T-helper 1 cell treated with Interleukin-12 subunit alpha and Interleukin-12 subunit beta and Interleukin-4 antibody, amounts not matched to agents 30 μg/mL and 1 μg/mL, for 36 hours (primary cell): ENCODE measurements around the gene HNRNPH1.

Source experiments
- H3K27ac Mint-ChIP-seq: one replicate; pipeline ENCODE4 v1.8.0; 2021; ENCODE audit warnings: mild to moderate bottlenecking, mixed read lengths
- H3K27me3 Mint-ChIP-seq: one replicate; pipeline ENCODE4 v1.8.0; 2021; ENCODE audit warnings: low read depth, mixed read lengths
- H3K36me3 Mint-ChIP-seq: one replicate; pipeline ENCODE4 v1.8.0; 2021; ENCODE audit warnings: low read depth, mixed read lengths
- H3K4me1 Mint-ChIP-seq: one replicate; pipeline ENCODE4 v1.8.0; 2021; ENCODE audit warnings: low read depth, mixed read lengths
- H3K4me3 Mint-ChIP-seq: one replicate; pipeline ENCODE4 v1.8.0; 2021; ENCODE audit warnings: mild to moderate bottlenecking, moderate library complexity, mixed read lengths
- H3K9me3 Mint-ChIP-seq: one replicate; pipeline ENCODE4 v1.8.0; 2021; ENCODE audit warnings: mixed read lengths

Gene HNRNPH1

GRCh38 chr5:179613460-179614071 is 9.9 kb downstream of the HNRNPH1 start:
- H3K36me3 Mint-ChIP-seq: peaks cover 75% of the 10 kb centered on the region
- H3K9me3 Mint-ChIP-seq: no peaks in the 10 kb centered on the region
- no peak overlapping the region for H3K4me3 Mint-ChIP-seq
- no peaks in the 10 kb centered on the region for H3K27me3 Mint-ChIP-seq
- peak overlapping the region; percentile 39 for H3K27ac Mint-ChIP-seq
- peaks cover 57% of the 10 kb centered on the region for H3K4me1 Mint-ChIP-seq

DNA sequence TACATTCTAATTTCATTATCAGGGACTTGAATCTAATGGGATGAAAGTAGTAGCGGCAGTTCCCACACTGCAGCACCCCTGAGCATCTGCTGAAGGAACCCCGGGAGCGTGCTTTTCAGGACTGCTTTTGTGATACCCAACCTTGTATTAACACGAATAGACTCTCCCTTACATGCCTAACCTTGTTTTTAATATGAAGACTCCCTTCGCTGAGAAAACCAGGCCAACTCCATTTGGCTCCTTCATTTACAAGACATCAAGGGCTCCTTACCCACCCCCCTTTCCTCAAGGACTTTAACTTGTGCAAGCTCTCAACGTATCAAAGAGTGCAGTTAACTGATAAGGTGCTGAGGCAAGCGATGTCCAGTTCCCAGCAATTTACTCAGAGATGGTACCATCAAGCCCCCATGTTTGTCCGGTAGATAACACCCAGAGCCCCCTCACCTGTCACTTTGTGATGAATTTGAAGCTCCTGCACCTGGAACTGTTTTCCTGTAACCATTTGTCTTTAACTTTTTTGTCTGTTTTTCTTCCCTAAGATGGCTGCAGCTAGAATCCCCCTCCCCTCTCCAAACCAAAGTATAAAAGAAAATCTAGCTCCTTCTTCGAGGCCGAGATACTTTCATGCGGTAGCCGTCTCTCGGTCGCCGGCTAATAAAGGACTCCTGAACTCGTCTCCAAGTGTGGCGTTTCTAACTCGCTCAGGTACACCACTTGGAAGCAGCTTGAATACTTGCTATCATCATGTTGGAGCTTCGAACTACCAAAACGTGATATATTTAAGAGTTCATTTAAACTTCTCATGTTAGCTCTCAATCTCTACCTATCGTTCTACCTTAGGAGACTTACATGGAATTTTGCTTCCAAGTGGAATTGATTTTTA is 10.7 kb downstream of the HNRNPH1 start:
- Mint-ChIP-seq H3K36me3 (peaks cover 74% of the 10 kb centered on the region), H3K27me3 (no peaks in the 10 kb centered on the region), H3K4me1 (peaks cover 58% of the 10 kb centered on the region), H3K4me3 (no peak overlapping the region), H3K27ac (peak overlapping the region; percentile 39), H3K9me3 (no peaks in the 10 kb centered on the region)

- Mint-ChIP-seq H3K9me3 (no peaks in the 10 kb centered on the region), H3K36me3 (peaks cover 60% of the 10 kb centered on the region)
Observed at GRCh38 chr5:179610903-179611265, 12.6 kb downstream of the HNRNPH1 start.

DNA sequence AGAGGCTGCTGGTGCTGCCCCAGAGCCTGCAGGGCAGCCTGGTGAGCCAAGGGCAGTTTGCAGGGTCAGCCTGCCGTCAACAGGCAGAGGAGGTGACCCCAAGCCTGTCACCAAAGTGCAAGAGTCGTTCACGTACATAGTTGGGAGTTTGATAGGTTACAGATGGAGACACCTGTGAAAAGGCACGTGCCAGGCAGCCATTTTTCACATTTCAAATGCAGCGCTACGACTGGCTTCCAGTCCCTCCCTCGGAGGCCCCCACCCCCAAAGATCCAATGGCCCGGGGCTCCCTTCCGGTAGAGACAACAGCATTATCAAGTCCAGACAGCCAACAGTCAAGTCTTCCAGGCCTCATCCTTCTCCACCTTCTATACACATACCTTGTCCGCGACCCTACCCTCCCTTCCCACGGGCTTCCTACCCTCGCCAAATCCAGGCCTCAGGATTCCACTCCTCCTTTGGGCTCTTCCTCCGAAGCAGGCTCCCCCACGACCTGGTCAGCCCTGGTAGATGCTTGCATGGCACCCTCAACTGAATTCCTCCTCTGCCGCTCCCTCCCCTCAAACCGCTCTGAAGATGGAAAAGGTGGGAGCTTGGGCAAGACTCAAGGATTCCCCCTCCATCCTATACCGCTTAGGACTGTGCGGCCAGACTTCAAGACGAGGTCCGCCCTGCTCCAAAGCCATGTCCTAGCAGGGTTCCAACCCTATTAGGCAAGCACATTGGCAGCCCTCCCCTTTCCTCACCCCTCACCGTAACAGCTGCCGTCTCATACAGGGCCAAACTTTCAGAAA is 13.2 kb downstream of the HNRNPH1 start:
- peaks cover 45% of the 10 kb centered on the region for H3K4me1 Mint-ChIP-seq
- peaks cover 60% of the 10 kb centered on the region for H3K36me3 Mint-ChIP-seq
- peak overlapping the region; percentile 26 for H3K27ac Mint-ChIP-seq
- H3K27me3 Mint-ChIP-seq: no peaks in the 10 kb centered on the region
- no peak overlapping the region for H3K4me3 Mint-ChIP-seq
- H3K9me3 Mint-ChIP-seq: no peaks in the 10 kb centered on the region

More at GRCh38 chr5:179610903-179611265, 12.6 kb downstream of the HNRNPH1 start:
- Mint-ChIP-seq H3K4me3 (no peak overlapping the region), H3K27ac (no peak overlapping the region), H3K27me3 (no peaks in the 10 kb centered on the region), H3K4me1 (peaks cover 49% of the 10 kb centered on the region)

GRCh38 chr5:179609834-179610108 is 13.7 kb downstream of the HNRNPH1 start:
- no peaks in the 10 kb centered on the region for H3K27me3 Mint-ChIP-seq
- peaks cover 45% of the 10 kb centered on the region for H3K4me1 Mint-ChIP-seq
- H3K9me3 Mint-ChIP-seq: no peaks in the 10 kb centered on the region
- H3K27ac Mint-ChIP-seq: peak overlapping the region; percentile 8
- H3K36me3 Mint-ChIP-seq: peaks cover 57% of the 10 kb centered on the region
- peak overlapping the region; percentile 2 for H3K4me3 Mint-ChIP-seq

DNA sequence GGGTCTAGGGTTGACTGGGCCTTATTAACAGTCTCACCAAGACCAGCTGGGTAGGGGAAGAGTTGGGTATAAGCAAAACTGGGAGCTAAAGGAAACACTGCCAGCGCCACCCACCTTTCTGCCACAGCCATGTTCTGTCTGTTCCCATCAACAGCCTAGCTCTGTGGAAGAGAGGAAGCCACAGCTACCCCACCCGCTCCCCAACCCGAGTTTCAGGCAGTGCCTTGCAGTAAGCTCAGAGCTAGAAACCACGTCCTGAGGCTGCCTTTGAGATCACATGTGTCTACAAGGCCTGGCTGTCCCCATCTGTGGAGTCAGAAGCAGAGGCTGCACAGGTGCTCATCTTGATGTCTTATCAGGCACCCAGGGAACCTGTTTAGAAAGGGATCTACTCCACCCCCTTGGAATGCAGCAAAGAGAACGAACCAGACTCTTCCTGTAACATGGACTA is 15.3 kb downstream of the HNRNPH1 start:
- Mint-ChIP-seq H3K4me3 (peak overlapping the region; percentile 45), H3K36me3 (peaks cover 43% of the 10 kb centered on the region), H3K9me3 (no peaks in the 10 kb centered on the region), H3K27ac (peak overlapping the region; percentile 76), H3K4me1 (peaks cover 39% of the 10 kb centered on the region), H3K27me3 (no peaks in the 10 kb centered on the region)

GRCh38 chr5:179607160-179607931 is 16.1 kb downstream of the HNRNPH1 start:
- Mint-ChIP-seq H3K9me3 (no peaks in the 10 kb centered on the region), H3K4me3 (no peak overlapping the region), H3K27ac (peak overlapping the region; percentile 76), H3K36me3 (peaks cover 37% of the 10 kb centered on the region), H3K4me1 (peaks cover 33% of the 10 kb centered on the region), H3K27me3 (no peaks in the 10 kb centered on the region)

DNA sequence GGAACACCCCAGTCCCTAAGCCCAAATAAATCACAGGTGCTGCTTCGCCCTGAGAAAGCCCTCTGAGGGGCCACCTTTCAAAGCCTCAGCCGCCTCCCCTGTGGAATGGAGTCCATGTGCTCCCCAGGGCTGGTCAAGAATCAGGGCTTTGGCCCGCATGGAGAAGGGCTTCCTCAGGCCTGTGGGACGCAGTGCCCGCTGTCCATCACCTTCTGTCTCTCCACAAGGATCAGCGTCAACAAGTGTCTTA is 16.6 kb downstream of the HNRNPH1 start:
- Mint-ChIP-seq H3K4me3 (no peak overlapping the region), H3K27me3 (no peaks in the 10 kb centered on the region), H3K9me3 (no peaks in the 10 kb centered on the region), H3K4me1 (peaks cover 31% of the 10 kb centered on the region), H3K36me3 (peaks cover 36% of the 10 kb centered on the region), H3K27ac (peak overlapping the region; percentile 36)

- no peaks in the 10 kb centered on the region for H3K27me3 Mint-ChIP-seq
- H3K36me3 Mint-ChIP-seq: peaks cover 33% of the 10 kb centered on the region
- H3K9me3 Mint-ChIP-seq: no peaks in the 10 kb centered on the region
- H3K4me1 Mint-ChIP-seq: peaks cover 28% of the 10 kb centered on the region
- H3K4me3 Mint-ChIP-seq: no peak overlapping the region
- H3K27ac Mint-ChIP-seq: peak overlapping the region; percentile 36
Observed at GRCh38 chr5:179606071-179606909, 17.2 kb downstream of the HNRNPH1 start.

DNA sequence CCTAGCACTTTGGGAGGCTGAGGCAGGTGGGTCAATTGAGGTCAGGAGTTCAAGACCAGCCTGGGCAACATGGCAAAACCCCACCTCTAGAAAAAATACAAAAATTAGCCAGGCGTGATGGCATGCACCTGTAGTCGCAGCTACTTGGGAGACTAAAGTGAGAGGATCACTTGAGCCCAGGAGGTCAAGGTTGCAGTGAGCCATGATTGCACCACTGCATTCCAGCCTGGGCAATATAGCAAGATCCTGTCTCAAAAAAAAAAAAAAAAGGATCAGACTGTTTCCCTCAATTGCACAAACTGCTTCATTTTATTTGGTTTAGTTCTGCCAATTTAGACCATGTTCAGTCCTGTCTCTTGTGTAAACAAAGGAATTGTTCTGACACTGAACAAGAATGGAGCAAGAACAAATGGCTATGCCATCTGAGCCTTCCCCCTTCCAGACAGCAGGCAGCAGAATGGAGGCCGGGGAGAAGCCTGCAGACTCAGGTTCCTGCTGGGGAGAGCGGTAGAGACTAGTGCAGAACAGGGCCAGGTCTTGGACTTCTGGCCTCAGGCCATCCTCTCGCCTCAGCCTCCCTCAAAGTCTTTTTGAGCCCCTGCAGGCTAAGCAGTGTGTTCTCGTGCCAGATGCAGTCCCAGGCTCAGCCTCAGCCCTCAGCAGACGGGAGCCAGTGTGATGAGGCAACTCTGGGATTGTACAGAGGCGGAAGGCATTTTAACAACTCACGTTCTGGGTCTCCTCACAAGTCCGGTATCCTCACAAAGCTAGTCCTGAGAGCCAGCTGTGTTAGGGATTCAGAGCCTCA is 18.2 kb downstream of the HNRNPH1 start:
- Mint-ChIP-seq H3K4me3 (no peak overlapping the region), H3K9me3 (no peaks in the 10 kb centered on the region), H3K27ac (peak overlapping the region; percentile 44), H3K36me3 (peaks cover 23% of the 10 kb centered on the region), H3K27me3 (no peaks in the 10 kb centered on the region), H3K4me1 (peaks cover 20% of the 10 kb centered on the region)

DNA sequence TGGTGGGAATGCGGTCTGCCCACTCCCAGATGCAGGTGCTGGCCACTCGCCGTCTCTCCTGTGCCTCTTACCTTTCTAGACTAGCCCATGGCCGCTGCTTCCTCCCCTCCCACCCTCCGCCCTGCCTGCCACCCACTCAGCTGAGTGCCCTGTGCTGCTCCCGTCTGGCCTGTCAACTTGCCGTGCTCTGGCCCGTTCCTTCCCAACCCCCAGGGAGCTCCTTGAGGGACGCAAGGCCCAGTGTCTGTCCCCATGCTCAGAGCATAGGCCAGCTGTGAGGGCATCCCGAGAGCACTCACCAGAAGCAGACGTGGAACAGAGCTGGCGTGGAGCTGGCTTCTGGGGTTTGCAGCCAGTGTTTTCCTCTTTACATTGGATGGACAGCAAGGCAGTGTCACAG is 20.2 kb downstream of the HNRNPH1 start:
- Mint-ChIP-seq H3K36me3 (peaks cover 12% of the 10 kb centered on the region), H3K27ac (no peak overlapping the region), H3K4me1 (peaks cover 8% of the 10 kb centered on the region), H3K9me3 (no peaks in the 10 kb centered on the region), H3K27me3 (no peaks in the 10 kb centered on the region), H3K4me3 (no peak overlapping the region)

DNA sequence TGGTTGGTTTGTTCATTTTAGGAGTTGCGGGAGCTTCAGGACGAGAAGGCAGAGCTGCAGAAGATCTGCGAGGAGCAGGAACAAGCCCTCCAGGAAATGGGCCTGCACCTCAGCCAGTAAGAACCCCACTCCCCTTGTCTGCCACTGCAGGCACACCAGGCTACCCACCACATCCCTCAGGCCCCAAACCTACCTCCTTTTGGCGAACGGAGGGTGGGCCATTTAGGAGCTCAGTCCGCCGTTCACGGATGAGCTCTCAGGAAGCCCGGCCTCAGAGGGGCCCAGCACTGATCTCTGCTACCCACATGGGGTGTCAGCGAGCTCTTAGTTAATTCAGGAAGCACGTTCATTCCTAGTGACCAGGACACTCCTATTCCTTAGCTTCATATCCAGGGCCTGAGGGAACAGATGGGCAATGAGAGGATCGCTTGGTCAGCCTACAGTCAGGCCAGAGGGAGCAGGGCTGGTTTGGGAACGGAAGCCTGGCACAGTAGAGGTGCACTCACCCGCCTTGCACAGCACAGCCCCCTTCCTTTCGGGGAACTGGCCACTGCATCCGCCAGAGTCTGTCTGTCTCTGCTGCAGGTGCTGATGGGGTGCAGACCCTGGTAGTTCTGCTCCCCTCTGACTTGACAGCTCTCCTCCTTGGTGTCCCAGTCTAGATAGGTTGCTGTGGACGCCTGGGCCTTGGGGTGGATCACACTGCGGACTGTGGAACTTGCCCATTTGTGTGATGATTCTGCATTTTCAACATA is 21.4 kb downstream of the HNRNPH1 start:
- Mint-ChIP-seq H3K4me3 (no peak overlapping the region), H3K36me3 (peaks cover 12% of the 10 kb centered on the region), H3K9me3 (no peaks in the 10 kb centered on the region), H3K27me3 (no peaks in the 10 kb centered on the region), H3K4me1 (no peaks in the 10 kb centered on the region), H3K27ac (no peak overlapping the region)
